NCI-H1694 treated with DMSO at 0.1 percent for 48 hours (cell line): Measurements from ENCODE around the gene NCAM1.

Source experiments
- DNase-seq: peaks from one replicate; lab custom pipeline; 2025; lab: John Stamatoyannopoulos, UW

The NCAM1 gene

GRCh38 chr11:113253406-113253805 lies 292.2 kb downstream of the NCAM1 start:
- DNase-seq, result no peak

GRCh38 chr11:113255096-113255495 lies 293.9 kb downstream of the NCAM1 start:
- no peak for DNase-seq

- DNase-seq, result no peak
These were observed 294.5 kb downstream of the NCAM1 start for GRCh38 chr11:113255741-113256140.

GRCh38 chr11:113256431-113257202 lies 295.4 kb downstream of the NCAM1 start:
- no peak for DNase-seq

GRCh38 chr11:113260096-113260425 lies 298.8 kb downstream of the NCAM1 start:
- DNase-seq, result no peak

- DNase-seq, result no peak
These were observed 299.3 kb downstream of the NCAM1 start for GRCh38 chr11:113260541-113260940.

GRCh38 chr11:113261709-113262475 lies 300.7 kb downstream of the NCAM1 start:
- DNase-seq, result no peak

- no peak for DNase-seq
These were observed 301.4 kb downstream of the NCAM1 start for GRCh38 chr11:113262594-113262993.

- DNase-seq, result no peak
These were observed 302.4 kb downstream of the NCAM1 start for GRCh38 chr11:113263458-113264259.

GRCh38 chr11:113265362-113265761 lies 304.1 kb downstream of the NCAM1 start:
- no peak for DNase-seq

GRCh38 chr11:113267493-113267892 lies 306.3 kb downstream of the NCAM1 start:
- no peak for DNase-seq

GRCh38 chr11:113269096-113269495 lies 307.9 kb downstream of the NCAM1 start:
- DNase-seq, result no peak

- no peak for DNase-seq
These were observed 308.4 kb downstream of the NCAM1 start for GRCh38 chr11:113269636-113270035.

GRCh38 chr11:113270080-113270479 lies 308.9 kb downstream of the NCAM1 start:
- no peak for DNase-seq

- no peak for DNase-seq
These were observed 310.5 kb downstream of the NCAM1 start for GRCh38 chr11:113271551-113272245.

GRCh38 chr11:113272281-113272680 lies 311.1 kb downstream of the NCAM1 start:
- no peak for DNase-seq

- DNase-seq, result no peak
These were observed 311.9 kb downstream of the NCAM1 start for GRCh38 chr11:113272927-113273615.

- no peak for DNase-seq
These were observed 312.5 kb downstream of the NCAM1 start for GRCh38 chr11:113273720-113274119.

- DNase-seq, result no peak
These were observed 313.7 kb downstream of the NCAM1 start for GRCh38 chr11:113274713-113275582.

- no peak for DNase-seq
These were observed 314.4 kb downstream of the NCAM1 start for GRCh38 chr11:113275602-113276001.
